ENCODE results near the gene UNC13B.

- no peak for TF ChIP-seq CTCF (IDR thresholded peaks at IDR 0.05)
- no peak for TF ChIP-seq POLR2A (IDR thresholded peaks at IDR 0.05)
Observed at GRCh38 chr9:35448496-35448895, 286.7 kb downstream of the UNC13B start.
